GM19023 (cell line): ENCODE measurements around the gene CNTN4.
A peak's percentile ranks its signal among the peaks of the same experiment; 100 is the strongest.
"Not testable (repeated sequence)": the region's sequence is repeated elsewhere in the genome, so short reads cannot be mapped to it uniquely, and the experiment has no call there.

Experiments used
- ATAC-seq: cut with Tn5 transposase; IDR thresholded peaks from one replicate; pipeline ENCODE4 v1.9.1; 2021; ENCODE audit warnings: mild to moderate bottlenecking, moderate library complexity; ENCODE audit not compliant: unreplicated experiment

CNTN4 gene

GRCh38 chr3:2883283-2883682 is 784.6 kb downstream of the CNTN4 start:
- ATAC-seq, result no peak

- ATAC-seq, result no peak
These were observed 789.9 kb downstream of the CNTN4 start for GRCh38 chr3:2888592-2888991.

GRCh38 chr3:2889736-2890135 is 791.1 kb downstream of the CNTN4 start:
- no peak for ATAC-seq

GRCh38 chr3:2896308-2896939 is 797.8 kb downstream of the CNTN4 start:
- no peak for ATAC-seq

GRCh38 chr3:2897821-2898220 is 799.2 kb downstream of the CNTN4 start:
- no peak for ATAC-seq

GRCh38 chr3:2898591-2899353 is 800.1 kb downstream of the CNTN4 start:
- ATAC-seq, result no peak

GRCh38 chr3:2904054-2904453 is 805.4 kb downstream of the CNTN4 start:
- ATAC-seq, result no peak

- no peak for ATAC-seq
These were observed 810.2 kb downstream of the CNTN4 start for GRCh38 chr3:2908693-2909351.

GRCh38 chr3:2910997-2911396 is 812.3 kb downstream of the CNTN4 start:
- no peak for ATAC-seq

- ATAC-seq, result no peak
These were observed 817.2 kb downstream of the CNTN4 start for GRCh38 chr3:2915826-2916225.

- not testable (repeated sequence) for ATAC-seq
These were observed 818.0 kb downstream of the CNTN4 start for GRCh38 chr3:2916640-2917039.

- peak; percentile 58 for ATAC-seq
These were observed 821.4 kb downstream of the CNTN4 start for GRCh38 chr3:2920103-2920502.

- no peak for ATAC-seq
These were observed 822.8 kb downstream of the CNTN4 start for GRCh38 chr3:2921452-2921851.

GRCh38 chr3:2921903-2922302 is 823.2 kb downstream of the CNTN4 start:
- peak; percentile 44 for ATAC-seq

- ATAC-seq, result no peak
These were observed 824.7 kb downstream of the CNTN4 start for GRCh38 chr3:2923390-2923789.

- no peak for ATAC-seq
These were observed 828.6 kb downstream of the CNTN4 start for GRCh38 chr3:2927259-2927658.

- ATAC-seq, result no peak
These were observed 830.9 kb downstream of the CNTN4 start for GRCh38 chr3:2929574-2929973.

GRCh38 chr3:2931265-2931664 is 832.6 kb downstream of the CNTN4 start:
- no peak for ATAC-seq

GRCh38 chr3:2934541-2934940 is 835.9 kb downstream of the CNTN4 start:
- no peak for ATAC-seq

GRCh38 chr3:2937055-2937454 is 838.4 kb downstream of the CNTN4 start:
- no peak for ATAC-seq

- no peak for ATAC-seq
These were observed 838.9 kb downstream of the CNTN4 start for GRCh38 chr3:2937592-2937991.

GRCh38 chr3:2938711-2939110 is 840.0 kb downstream of the CNTN4 start:
- no peak for ATAC-seq
